ENCODE measurements around the gene IGSF1. TPM values are rescaled to one million over a fixed set of nuclear protein-coding genes. Genes with fewer than 3 reads are reported as not detected.

Gene IGSF1
- total RNA-seq, 1 donor from 2014 or later, result 3.1 TPM

DNA sequence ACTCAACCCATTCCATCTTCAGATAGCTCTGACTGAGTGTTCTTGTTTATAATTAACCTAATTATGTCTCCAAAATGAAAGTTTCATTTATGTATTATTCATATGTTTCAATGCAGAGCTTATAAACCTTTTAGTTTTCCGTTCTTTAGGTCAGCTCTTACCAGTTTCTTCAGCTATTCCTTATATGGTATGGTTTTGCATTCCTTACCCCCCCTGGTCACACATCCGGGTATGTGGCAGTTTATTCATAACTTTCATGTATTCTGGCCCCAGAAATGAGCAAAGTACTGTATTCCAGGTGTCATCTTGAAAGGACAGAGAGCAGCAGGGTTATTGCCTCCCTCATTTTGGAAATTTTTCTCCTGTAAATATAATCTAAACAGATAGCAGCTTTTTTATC is 16.8 kb upstream of the IGSF1 start:
- Mint-ChIP-seq H3K4me1 (ENCODE audit: unreplicated experiment) (peaks cover 11% of the 10 kb centered on the region), H3K4me3 (ENCODE audit: unreplicated experiment) (no peak overlapping the region), H3K27ac (ENCODE audit: unreplicated experiment) (no peak overlapping the region), H3K9me3 (ENCODE audit: unreplicated experiment) (no peaks in the 10 kb centered on the region), H3K36me3 (ENCODE audit: unreplicated experiment) (no peaks in the 10 kb centered on the region), H3K27me3 (ENCODE audit: unreplicated experiment) (no peaks in the 10 kb centered on the region)
- TF ChIP-seq, protein P1, sequence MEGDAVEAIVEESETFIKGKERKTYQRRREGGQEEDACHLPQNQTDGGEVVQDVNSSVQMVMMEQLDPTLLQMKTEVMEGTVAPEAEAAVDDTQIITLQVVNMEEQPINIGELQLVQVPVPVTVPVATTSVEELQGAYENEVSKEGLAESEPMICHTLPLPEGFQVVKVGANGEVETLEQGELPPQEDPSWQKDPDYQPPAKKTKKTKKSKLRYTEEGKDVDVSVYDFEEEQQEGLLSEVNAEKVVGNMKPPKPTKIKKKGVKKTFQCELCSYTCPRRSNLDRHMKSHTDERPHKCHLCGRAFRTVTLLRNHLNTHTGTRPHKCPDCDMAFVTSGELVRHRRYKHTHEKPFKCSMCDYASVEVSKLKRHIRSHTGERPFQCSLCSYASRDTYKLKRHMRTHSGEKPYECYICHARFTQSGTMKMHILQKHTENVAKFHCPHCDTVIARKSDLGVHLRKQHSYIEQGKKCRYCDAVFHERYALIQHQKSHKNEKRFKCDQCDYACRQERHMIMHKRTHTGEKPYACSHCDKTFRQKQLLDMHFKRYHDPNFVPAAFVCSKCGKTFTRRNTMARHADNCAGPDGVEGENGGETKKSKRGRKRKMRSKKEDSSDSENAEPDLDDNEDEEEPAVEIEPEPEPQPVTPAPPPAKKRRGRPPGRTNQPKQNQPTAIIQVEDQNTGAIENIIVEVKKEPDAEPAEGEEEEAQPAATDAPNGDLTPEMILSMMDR (IDR thresholded peaks at IDR 0.05), result no peak
- no peak for DNase-seq (ENCODE audit: extremely low spot score, unreplicated experiment)

DNA sequence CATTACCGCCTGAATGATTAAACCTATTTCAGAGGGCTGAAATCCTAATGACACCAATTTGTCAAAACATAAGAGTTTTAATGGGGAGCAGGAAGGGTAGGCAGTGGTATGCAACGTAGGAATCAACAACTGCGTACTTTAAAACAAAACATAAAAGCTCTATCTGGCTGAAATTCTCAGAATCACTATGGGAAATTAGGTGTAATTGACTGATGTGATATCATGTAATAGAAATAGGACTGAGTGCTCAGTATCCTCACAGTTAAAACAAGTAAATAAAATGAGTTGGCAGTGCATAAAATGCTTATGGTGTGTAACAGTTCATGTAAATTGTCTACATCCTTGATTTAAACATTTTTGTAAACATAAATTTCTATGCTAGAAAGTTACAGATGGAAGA is 13.6 kb upstream of the IGSF1 start:
- TF ChIP-seq, protein P1 (IDR thresholded peaks at IDR 0.05), result no peak
- no peak for DNase-seq (ENCODE audit: extremely low spot score, unreplicated experiment)
- Mint-ChIP-seq H3K4me1 (ENCODE audit: unreplicated experiment) (peaks cover 11% of the 10 kb centered on the region), H3K27me3 (ENCODE audit: unreplicated experiment) (no peaks in the 10 kb centered on the region), H3K4me3 (ENCODE audit: unreplicated experiment) (no peak overlapping the region), H3K9me3 (ENCODE audit: unreplicated experiment) (no peaks in the 10 kb centered on the region), H3K27ac (ENCODE audit: unreplicated experiment) (no peak overlapping the region), H3K36me3 (ENCODE audit: unreplicated experiment) (no peaks in the 10 kb centered on the region)

DNA sequence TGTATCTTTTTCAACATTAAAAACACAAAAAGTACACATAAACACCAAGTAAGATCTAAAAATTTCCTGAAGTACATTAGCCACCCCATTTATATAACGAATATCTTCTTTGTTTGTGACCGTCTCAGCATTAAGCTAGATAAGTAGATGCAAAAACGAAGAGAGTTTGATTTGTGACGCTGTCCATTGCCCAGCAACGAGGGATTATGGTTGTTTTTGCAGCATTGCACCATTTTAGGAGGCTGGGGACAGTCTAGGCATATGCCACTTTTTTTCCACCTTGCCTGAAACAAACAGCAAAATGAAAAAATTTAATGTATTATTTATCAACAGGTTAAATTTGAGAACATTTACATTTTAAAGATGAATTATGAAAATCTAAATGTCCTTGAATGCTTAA is 12.0 kb upstream of the IGSF1 start:
- Mint-ChIP-seq H3K27ac (ENCODE audit: unreplicated experiment) (no peak overlapping the region), H3K27me3 (ENCODE audit: unreplicated experiment) (no peaks in the 10 kb centered on the region), H3K36me3 (ENCODE audit: unreplicated experiment) (no peaks in the 10 kb centered on the region), H3K4me3 (ENCODE audit: unreplicated experiment) (no peak overlapping the region), H3K4me1 (ENCODE audit: unreplicated experiment) (peaks cover 5% of the 10 kb centered on the region), H3K9me3 (ENCODE audit: unreplicated experiment) (no peaks in the 10 kb centered on the region)
- TF ChIP-seq, protein P1 (IDR thresholded peaks at IDR 0.05), result no peak
- no peak for DNase-seq (ENCODE audit: extremely low spot score, unreplicated experiment)

DNA sequence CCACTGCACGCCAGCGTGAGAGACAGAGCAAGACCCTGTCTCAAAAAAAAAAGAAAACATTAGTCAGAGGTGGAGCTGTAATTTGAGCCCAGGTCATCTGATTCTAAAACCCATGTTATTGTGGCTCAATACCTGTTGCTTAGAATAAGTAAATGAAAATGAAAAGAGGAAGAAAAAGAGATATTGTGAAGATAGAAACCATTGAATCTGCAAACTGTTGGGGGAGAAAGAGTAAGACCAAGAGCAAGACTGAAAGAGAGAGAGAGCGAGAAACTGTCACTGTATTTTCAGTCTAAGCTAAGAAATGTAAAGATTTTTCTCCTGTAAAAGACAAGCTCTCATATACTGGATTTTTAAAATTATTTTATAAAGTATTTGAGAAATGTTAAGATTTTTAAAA is 9.7 kb upstream of the IGSF1 start:
- TF ChIP-seq, protein P1 (IDR thresholded peaks at IDR 0.05), result no peak
- no peaks in the 10 kb centered on the region for H3K4me1 Mint-ChIP-seq (ENCODE audit: unreplicated experiment)
- H3K27ac Mint-ChIP-seq (ENCODE audit: unreplicated experiment), result no peak overlapping the region
- H3K4me3 Mint-ChIP-seq (ENCODE audit: unreplicated experiment), result no peak overlapping the region
- H3K27me3 Mint-ChIP-seq (ENCODE audit: unreplicated experiment), result no peaks in the 10 kb centered on the region
- no peaks in the 10 kb centered on the region for H3K36me3 Mint-ChIP-seq (ENCODE audit: unreplicated experiment)
- H3K9me3 Mint-ChIP-seq (ENCODE audit: unreplicated experiment), result no peaks in the 10 kb centered on the region
- no peak for DNase-seq (ENCODE audit: extremely low spot score, unreplicated experiment)

DNA sequence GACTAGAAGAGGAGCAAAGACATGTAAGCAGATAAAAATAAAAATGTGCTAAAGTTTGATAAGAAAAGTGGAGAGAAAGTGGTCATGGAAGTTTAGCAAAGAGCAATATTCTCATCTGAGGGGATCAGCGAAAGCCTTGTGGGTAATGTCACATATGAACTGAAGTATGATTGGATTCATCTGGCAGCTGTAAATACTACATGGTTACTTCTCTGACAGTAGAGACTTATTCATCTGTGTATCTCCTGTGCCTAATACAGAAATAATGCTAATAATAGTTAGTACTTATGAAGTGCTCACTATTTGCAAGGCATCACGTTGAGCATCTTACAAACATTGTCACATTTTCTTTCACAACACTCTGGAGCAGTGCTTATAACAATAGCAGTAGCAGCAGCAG is 8.9 kb upstream of the IGSF1 start:
- Mint-ChIP-seq H3K36me3 (ENCODE audit: unreplicated experiment) (no peaks in the 10 kb centered on the region), H3K27me3 (ENCODE audit: unreplicated experiment) (no peaks in the 10 kb centered on the region), H3K4me3 (ENCODE audit: unreplicated experiment) (no peak overlapping the region), H3K27ac (ENCODE audit: unreplicated experiment) (no peak overlapping the region), H3K9me3 (ENCODE audit: unreplicated experiment) (no peaks in the 10 kb centered on the region), H3K4me1 (ENCODE audit: unreplicated experiment) (no peaks in the 10 kb centered on the region)
- no peak for DNase-seq (ENCODE audit: extremely low spot score, unreplicated experiment)
- TF ChIP-seq, protein P1 (IDR thresholded peaks at IDR 0.05), result no peak

Data from osteocyte (in vitro differentiated cells).